NB4 (cell line): Measurements from ENCODE around the gene KCNJ10.

Experiments
- DNase-seq: peaks from one replicate; pipeline ENCODE4 v3.0.0; 2010; ENCODE audit warnings: low read depth
- H3K4me3 ChIP-seq: one replicate; pipeline ENCODE4 v1.5.1; 2011; ENCODE audit warnings: mild to moderate bottlenecking, low read depth, low read length, moderate library complexity
- CTCF ChIP-seq: IDR thresholded peaks from one replicate; pipeline ENCODE4 v1.5.1; 2012; ENCODE audit warnings: low read depth, low read length
- MAX ChIP-seq: IDR thresholded peaks from 2 replicates; pipeline ENCODE4 v1.6.1; 2011; ENCODE audit warnings: low read depth, low read length
- MYC ChIP-seq: IDR thresholded peaks from 2 replicates; pipeline ENCODE4 v1.6.1; 2011; ENCODE audit warnings: low read depth, low read length
- POLR2A ChIP-seq: IDR thresholded peaks from 2 replicates; pipeline ENCODE4 v1.6.1; 2011; ENCODE audit warnings: mild to moderate bottlenecking; ENCODE audit not compliant: insufficient read length; ENCODE audit errors: extremely low read depth

KCNJ10 gene

GRCh38 chr1:160077486-160077885, 7.5 kb upstream of the KCNJ10 start:
- H3K4me3 ChIP-seq, result no peak overlapping the region
- TF ChIP-seq POLR2A (no peak), CTCF (no peak), MYC (no peak), MAX (no peak)
- DNase-seq, result no peak

GRCh38 chr1:160076295-160076694, 6.3 kb upstream of the KCNJ10 start:
- no peak for DNase-seq
- H3K4me3 ChIP-seq, result no peak overlapping the region
- TF ChIP-seq MYC (no peak), MAX (no peak), CTCF (no peak), POLR2A (no peak)

- no peak overlapping the region for H3K4me3 ChIP-seq
- DNase-seq, result no peak
- no peak for TF ChIP-seq MYC
- no peak for TF ChIP-seq POLR2A
- no peak for TF ChIP-seq MAX
Observed at GRCh38 chr1:160075836-160076235, 5.9 kb upstream of the KCNJ10 start.

GRCh38 chr1:160074865-160075264, 4.9 kb upstream of the KCNJ10 start:
- no peak for TF ChIP-seq MYC
- no peak for TF ChIP-seq MAX
- TF ChIP-seq CTCF, result no peak
- no peak for TF ChIP-seq POLR2A
- DNase-seq, result no peak
- H3K4me3 ChIP-seq, result no peak overlapping the region

GRCh38 chr1:160071289-160071688, 1.3 kb upstream of the KCNJ10 start:
- no peak overlapping the region for H3K4me3 ChIP-seq
- TF ChIP-seq MAX (no peak), CTCF (no peak), POLR2A (no peak), MYC (no peak)
- DNase-seq, result no peak

GRCh38 chr1:160070243-160071163, 543 bp upstream of the KCNJ10 start:
- peak; percentile 57 for DNase-seq
- H3K4me3 ChIP-seq, result peak overlapping the region; percentile 42
- no peak for TF ChIP-seq POLR2A

GRCh38 chr1:160068225-160068624, 1.7 kb downstream of the KCNJ10 start:
- TF ChIP-seq CTCF, result no peak
- TF ChIP-seq POLR2A, result no peak
- no peak for TF ChIP-seq MAX
- TF ChIP-seq MYC, result no peak
- H3K4me3 ChIP-seq, result no peak overlapping the region
- no peak for DNase-seq
